SU-DHL-6 (cell line): ENCODE results near the gene SLC1A6.

Source experiments
- H2AFZ ChIP-seq: fragments of 200-600 bp; sonication (generic); 2 replicates; pipeline ENCODE4 v1.6.1; 2014; ENCODE audit warnings: low read depth, mild to moderate bottlenecking, moderate library complexity, mixed read lengths, antibody characterized with exemption, low read length; ENCODE audit not compliant: severe bottlenecking
- H3F3A ChIP-seq: fragments of 200-600 bp; shearing (Covaris generic); 2 replicates; pipeline ENCODE4 v1.6.0; 2016; ENCODE audit warnings: antibody characterized with exemption, mild to moderate bottlenecking; ENCODE audit not compliant: insufficient read depth
- H3K27ac ChIP-seq: fragments of 200-600 bp; sonication (generic); 2 replicates; pipeline ENCODE4 v1.5.1; 2016; ENCODE audit warnings: low read depth, mild to moderate bottlenecking, low read length, moderate library complexity, mixed read lengths
- H3K27me3 ChIP-seq: fragments of 200-600 bp; sonication (generic), shearing (Covaris generic); 2 replicates; pipeline ENCODE4 v1.6.0; 2014; ENCODE audit warnings: mild to moderate bottlenecking, low read length
- H3K36me3 ChIP-seq: fragments of 200-600 bp; sonication (generic); 2 replicates; pipeline ENCODE4 v1.6.1; 2014; ENCODE audit warnings: mild to moderate bottlenecking, low read length, mixed read lengths
- H3K4me2 ChIP-seq: fragments of 300-600, 200-600 bp; shearing (Covaris generic), sonication (generic); 2 replicates; pipeline ENCODE4 v1.6.0; 2014; ENCODE audit warnings: low read length, low read depth, mild to moderate bottlenecking; ENCODE audit not compliant: poor library complexity, severe bottlenecking
- H3K4me3 ChIP-seq: fragments of 200-600 bp; sonication (generic); 2 replicates; pipeline ENCODE4 v1.5.1; 2014; ENCODE audit warnings: antibody characterized with exemption, low read length, mild to moderate bottlenecking, mixed read lengths; ENCODE audit not compliant: insufficient read depth, poor library complexity, severe bottlenecking
- H3K79me2 ChIP-seq: fragments of 200-600 bp; sonication (generic); 2 replicates; pipeline ENCODE4 v1.6.1; 2014; ENCODE audit warnings: mild to moderate bottlenecking, low read length, moderate library complexity; ENCODE audit not compliant: insufficient read depth
- H3K9ac ChIP-seq: fragments of 200-600 bp; sonication (generic); 2 replicates; pipeline ENCODE4 v1.7.0; 2014; ENCODE audit warnings: mild to moderate bottlenecking, low read length
- H3K9me2 ChIP-seq: fragments of 200-600 bp; sonication (generic); replicated peaks from 2 replicates; pipeline ENCODE4 v1.6.1; 2014; ENCODE audit warnings: low read length; ENCODE audit not compliant: insufficient read depth
- H3K9me3 ChIP-seq: fragments of 200-600 bp; sonication (generic); 2 replicates; pipeline ENCODE4 v1.6.1; 2014; ENCODE audit warnings: low read length, mixed read lengths; ENCODE audit not compliant: insufficient read depth
- H4K20me1 ChIP-seq: fragments of 200-600 bp; sonication (generic); 2 replicates; pipeline ENCODE4 v1.6.1; 2014; ENCODE audit warnings: low read depth, mild to moderate bottlenecking, antibody characterized with exemption, low read length, moderate library complexity, mixed read lengths
- CTCF ChIP-seq: fragments of 200-600 bp; sonication (generic); IDR thresholded peaks from one replicate; pipeline ENCODE4 v1.5.1; 2017; ENCODE audit warnings: antibody characterized with exemption, mild to moderate bottlenecking, low read length, moderate library complexity; ENCODE audit not compliant: insufficient read depth, poor library complexity, severe bottlenecking
- EZH2phosphoT487 ChIP-seq: fragments of 200-600 bp; sonication (generic), shearing (Covaris generic); conservative IDR thresholded peaks from 2 replicates; pipeline ENCODE4 v1.6.1; 2018; ENCODE audit warnings: mild to moderate bottlenecking, antibody characterized with exemption, low read length, moderate library complexity, mixed read lengths

The SLC1A6 gene

GRCh38 chr19:14971474-14971873 is 8.2 kb downstream of the SLC1A6 start:
- TF ChIP-seq EZH2phosphoT487 (no peak), CTCF (no peak)
- Histone ChIP-seq H2AFZ (no peak overlapping the region), H3K9me2 (no peaks in the 10 kb centered on the region), H3K9ac (no peak overlapping the region), H3K27me3 (no peaks in the 10 kb centered on the region), H3K4me2 (no peak overlapping the region), H3F3A (no peaks in the 10 kb centered on the region), H3K27ac (no peak overlapping the region), H3K9me3 (no peaks in the 10 kb centered on the region), H3K36me3 (no peaks in the 10 kb centered on the region), H3K79me2 (no peaks in the 10 kb centered on the region), H3K4me3 (no peak overlapping the region), H4K20me1 (no peaks in the 10 kb centered on the region)

DNA sequence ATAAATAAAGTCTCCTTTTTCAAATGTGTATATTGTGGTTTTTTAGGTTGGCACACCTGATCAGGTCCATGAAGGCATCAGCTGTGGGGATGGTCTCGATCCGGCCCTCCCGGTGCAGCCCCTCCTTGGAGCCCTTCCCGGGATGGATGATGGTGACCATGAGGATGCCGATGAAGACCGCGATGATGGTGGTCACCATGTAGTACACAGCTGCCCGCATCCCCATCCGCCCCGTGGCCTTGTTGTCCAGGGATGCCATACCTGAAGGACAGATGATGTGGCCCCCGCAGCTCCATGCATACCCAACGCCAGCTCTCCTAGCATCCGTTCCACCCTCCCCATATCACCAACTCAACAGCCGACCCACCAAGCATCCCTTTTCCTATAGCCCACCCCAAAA is 11.4 kb downstream of the SLC1A6 start:
- Histone ChIP-seq H3K9ac (no peak overlapping the region), H3K36me3 (no peaks in the 10 kb centered on the region), H3K9me2 (no peaks in the 10 kb centered on the region), H4K20me1 (no peaks in the 10 kb centered on the region), H3K9me3 (no peaks in the 10 kb centered on the region), H3K4me2 (no peak overlapping the region), H3K79me2 (no peaks in the 10 kb centered on the region), H3K4me3 (no peak overlapping the region), H2AFZ (no peak overlapping the region), H3K27ac (no peak overlapping the region), H3K27me3 (no peaks in the 10 kb centered on the region), H3F3A (no peaks in the 10 kb centered on the region)
- TF ChIP-seq CTCF (no peak), EZH2phosphoT487 (no peak)

- H3K36me3 ChIP-seq, result no peaks in the 10 kb centered on the region
- H3F3A ChIP-seq, result no peaks in the 10 kb centered on the region
- no peaks in the 10 kb centered on the region for H3K79me2 ChIP-seq
- no peaks in the 10 kb centered on the region for H4K20me1 ChIP-seq
- no peaks in the 10 kb centered on the region for H3K9me2 ChIP-seq
- TF ChIP-seq CTCF (no peak), EZH2phosphoT487 (no peak)
- H2AFZ ChIP-seq, result no peak overlapping the region
- no peak overlapping the region for H3K4me3 ChIP-seq
- no peak overlapping the region for H3K4me2 ChIP-seq
- H3K9ac ChIP-seq, result no peak overlapping the region
- peaks cover 13% of the 10 kb centered on the region; the same call in 1 of the 2 replicates for H3K9me3 ChIP-seq
- H3K27me3 ChIP-seq, result no peaks in the 10 kb centered on the region
- H3K27ac ChIP-seq, result no peak overlapping the region
These were observed 17.5 kb downstream of the SLC1A6 start for GRCh38 chr19:14961956-14962685.
